Astrocyte (in vitro differentiated cells and primary cell): ENCODE results near the gene SAMD4A.

Experiments
- EZH2 ChIP-seq: IDR thresholded peaks from 2 replicates; pipeline ENCODE4 v1.6.1; 2012; ENCODE audit warnings: mild to moderate bottlenecking, low read length, inconsistent platforms; ENCODE audit not compliant: insufficient read depth
- TF ChIP-seq, protein P1 (sequence below): IDR thresholded peaks from 2 replicates; pipeline ENCODE4 v1.5.1; 2011; ENCODE audit warnings: low read depth, mild to moderate bottlenecking, inconsistent platforms, low read length, moderate library complexity; ENCODE audit not compliant: insufficient read depth

DNA sequence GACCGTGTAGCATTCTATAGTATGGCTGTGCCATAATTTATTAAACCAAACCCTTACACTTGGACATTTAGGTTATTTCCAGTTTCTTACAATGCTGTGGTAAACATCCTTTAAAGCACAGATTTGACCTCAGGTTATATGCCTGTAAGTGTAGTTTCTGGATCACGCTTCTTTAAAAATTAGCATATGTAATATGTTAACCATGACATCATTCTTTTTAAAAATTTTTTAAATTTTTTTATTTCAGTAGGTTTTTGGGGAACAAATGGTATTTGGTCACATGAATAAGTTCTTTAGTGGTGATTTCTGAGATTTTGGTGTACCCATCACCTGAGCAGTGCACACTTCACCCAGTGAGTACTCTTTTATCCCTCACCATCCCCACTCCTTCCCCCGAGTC, 18.3 kb downstream of the SAMD4A start:
- TF ChIP-seq, protein P1, sequence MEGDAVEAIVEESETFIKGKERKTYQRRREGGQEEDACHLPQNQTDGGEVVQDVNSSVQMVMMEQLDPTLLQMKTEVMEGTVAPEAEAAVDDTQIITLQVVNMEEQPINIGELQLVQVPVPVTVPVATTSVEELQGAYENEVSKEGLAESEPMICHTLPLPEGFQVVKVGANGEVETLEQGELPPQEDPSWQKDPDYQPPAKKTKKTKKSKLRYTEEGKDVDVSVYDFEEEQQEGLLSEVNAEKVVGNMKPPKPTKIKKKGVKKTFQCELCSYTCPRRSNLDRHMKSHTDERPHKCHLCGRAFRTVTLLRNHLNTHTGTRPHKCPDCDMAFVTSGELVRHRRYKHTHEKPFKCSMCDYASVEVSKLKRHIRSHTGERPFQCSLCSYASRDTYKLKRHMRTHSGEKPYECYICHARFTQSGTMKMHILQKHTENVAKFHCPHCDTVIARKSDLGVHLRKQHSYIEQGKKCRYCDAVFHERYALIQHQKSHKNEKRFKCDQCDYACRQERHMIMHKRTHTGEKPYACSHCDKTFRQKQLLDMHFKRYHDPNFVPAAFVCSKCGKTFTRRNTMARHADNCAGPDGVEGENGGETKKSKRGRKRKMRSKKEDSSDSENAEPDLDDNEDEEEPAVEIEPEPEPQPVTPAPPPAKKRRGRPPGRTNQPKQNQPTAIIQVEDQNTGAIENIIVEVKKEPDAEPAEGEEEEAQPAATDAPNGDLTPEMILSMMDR = no peak
- no peak for TF ChIP-seq EZH2
